Ovary (tissue), 3 donors: Measurements from ENCODE around the gene HNRNPLL.

Experiments
- POLR2A ChIP-seq: fragments of 450-650 bp; IDR thresholded peaks from one replicate; pipeline ENCODE4 v1.6.1; 2017; ENCODE audit warnings: antibody characterized with exemption, mild to moderate bottlenecking, moderate library complexity
- TF ChIP-seq, protein P1 (sequence below), 3 donors: fragments of 450-650 bp in 2 of 3; fragments of 200-600 bp in 1 of 3; IDR thresholded peaks; one replicate each; pipeline versions ENCODE4 v1.5.1 to v1.8.0; 2016 to 2022; ENCODE audit warnings: antibody characterized with exemption in 3 of 3, mild to moderate bottlenecking in 1 of 3
- donor health status: DM: no; HTN: no; CAD: no.

- TF ChIP-seq POLR2A, result no peak
- TF ChIP-seq, protein P1, sequence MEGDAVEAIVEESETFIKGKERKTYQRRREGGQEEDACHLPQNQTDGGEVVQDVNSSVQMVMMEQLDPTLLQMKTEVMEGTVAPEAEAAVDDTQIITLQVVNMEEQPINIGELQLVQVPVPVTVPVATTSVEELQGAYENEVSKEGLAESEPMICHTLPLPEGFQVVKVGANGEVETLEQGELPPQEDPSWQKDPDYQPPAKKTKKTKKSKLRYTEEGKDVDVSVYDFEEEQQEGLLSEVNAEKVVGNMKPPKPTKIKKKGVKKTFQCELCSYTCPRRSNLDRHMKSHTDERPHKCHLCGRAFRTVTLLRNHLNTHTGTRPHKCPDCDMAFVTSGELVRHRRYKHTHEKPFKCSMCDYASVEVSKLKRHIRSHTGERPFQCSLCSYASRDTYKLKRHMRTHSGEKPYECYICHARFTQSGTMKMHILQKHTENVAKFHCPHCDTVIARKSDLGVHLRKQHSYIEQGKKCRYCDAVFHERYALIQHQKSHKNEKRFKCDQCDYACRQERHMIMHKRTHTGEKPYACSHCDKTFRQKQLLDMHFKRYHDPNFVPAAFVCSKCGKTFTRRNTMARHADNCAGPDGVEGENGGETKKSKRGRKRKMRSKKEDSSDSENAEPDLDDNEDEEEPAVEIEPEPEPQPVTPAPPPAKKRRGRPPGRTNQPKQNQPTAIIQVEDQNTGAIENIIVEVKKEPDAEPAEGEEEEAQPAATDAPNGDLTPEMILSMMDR (IDR thresholded peaks at IDR 0.05), result no peak
Measured at GRCh38 chr2:38610851-38611801, 8.4 kb upstream of the HNRNPLL start.
